GM13977 (cell line): ENCODE data around the gene LGI2.

ENCODE experiments used
- DNase-seq: peaks from one replicate; pipeline ENCODE4 v3.0.0; 2012; ENCODE audit warnings: low spot score
- CTCF ChIP-seq: IDR thresholded peaks from 2 replicates; pipeline ENCODE4 v1.5.1; 2012; ENCODE audit warnings: mild to moderate bottlenecking, control low read depth; ENCODE audit not compliant: insufficient read depth; ENCODE audit errors: extremely low read depth, missing control alignments
- in situ Hi-C: fragments of 300-500 bp; cut with MboI; formaldehyde crosslinking; loops from one replicate; pipeline ENCODE4 v1.12.0; 2022; ENCODE audit warnings: low sequenced_read_pairs, low pct_unique_long_range_greater_than_20kb, mixed read lengths, inconsistent platforms; ENCODE audit not compliant: unreplicated experiment

LGI2 gene

GRCh38 chr4:25029479-25030276 is 1.1 kb downstream of the LGI2 start:
- in situ Hi-C loops = no loop called here
- TF ChIP-seq CTCF = no peak
- DNase-seq = peak; percentile 17

- no peak for DNase-seq
- no peak for TF ChIP-seq CTCF
- in situ Hi-C loops = no loop called here
Measured at GRCh38 chr4:25028851-25029250, 1.9 kb downstream of the LGI2 start.

GRCh38 chr4:25022766-25023165 is 8.0 kb downstream of the LGI2 start:
- no peak for DNase-seq
- in situ Hi-C loops = no loop called here
- no peak for TF ChIP-seq CTCF

GRCh38 chr4:25021216-25021615 is 9.5 kb downstream of the LGI2 start:
- no peak for DNase-seq
- in situ Hi-C loops = no loop called here
- no peak for TF ChIP-seq CTCF

- DNase-seq = no peak
- TF ChIP-seq CTCF = no peak
- in situ Hi-C loops = no loop called here
Measured at GRCh38 chr4:25020236-25020635, 10.5 kb downstream of the LGI2 start.

- no peak for TF ChIP-seq CTCF
- in situ Hi-C loops = no loop called here
- no peak for DNase-seq
Measured at GRCh38 chr4:25019501-25019900, 11.2 kb downstream of the LGI2 start.
